NCI-H187 (cell line): ENCODE results near the gene KCNG1.
"Not testable (repeated sequence)": the region's sequence is repeated elsewhere in the genome, so short reads cannot be mapped to it uniquely, and the experiment has no call there.

Experiments used
- DNase-seq, 2 experiments: peaks; one replicate each; lab custom pipeline; 2025; lab: John Stamatoyannopoulos, UW

KCNG1 gene

DNA sequence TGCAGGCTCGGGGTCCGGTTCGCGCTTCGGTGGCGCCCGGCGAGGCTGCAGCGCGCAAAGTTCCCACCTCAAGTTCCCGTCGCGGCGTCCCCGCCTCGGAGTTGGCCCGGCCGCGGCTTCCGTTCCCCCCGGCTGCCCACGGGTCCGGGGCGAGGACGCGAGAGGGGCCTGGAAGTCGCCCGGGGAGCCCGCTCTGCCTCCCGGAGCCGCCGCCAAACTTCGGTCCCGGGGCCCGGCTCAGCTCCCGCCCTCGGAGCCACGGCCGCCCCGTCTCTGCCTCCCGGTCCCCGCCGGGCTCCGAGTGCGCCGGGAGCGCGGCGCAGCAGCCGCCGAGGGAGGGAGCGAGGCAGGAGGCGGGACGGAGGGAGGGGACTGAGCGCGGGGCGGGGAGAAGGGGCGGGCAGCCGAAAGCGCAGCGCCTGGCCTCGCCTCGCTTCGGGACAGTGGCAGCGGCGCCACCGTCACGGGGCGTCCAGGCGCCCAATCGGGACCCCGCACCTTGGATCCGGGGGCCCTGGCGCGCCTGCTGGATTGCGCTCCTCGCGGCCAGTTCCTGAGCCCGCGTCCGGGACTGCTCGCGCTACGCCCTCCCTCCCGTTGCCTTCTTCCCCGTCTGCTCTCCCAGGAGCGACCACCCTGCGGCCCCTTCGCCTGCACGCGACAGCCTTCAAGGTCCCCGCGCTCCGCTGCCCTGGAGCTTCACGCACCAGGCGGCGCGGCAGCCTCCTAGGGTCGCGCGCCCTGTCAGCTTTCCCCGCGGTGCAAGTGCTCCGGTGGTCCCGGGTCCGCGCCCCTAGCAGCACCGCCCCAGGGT lies at the start of gene KCNG1:
Gene KCNG1, minus strand, starts transcription at position 305 of the 814 bp plus-strand sequence. CDS start 12,769 bp downstream, outside the sequence.
- no peak for DNase-seq

GRCh38 chr20:51070621-51071020 lies 47.7 kb upstream of the KCNG1 start:
- DNase-seq, result no peak

DNA sequence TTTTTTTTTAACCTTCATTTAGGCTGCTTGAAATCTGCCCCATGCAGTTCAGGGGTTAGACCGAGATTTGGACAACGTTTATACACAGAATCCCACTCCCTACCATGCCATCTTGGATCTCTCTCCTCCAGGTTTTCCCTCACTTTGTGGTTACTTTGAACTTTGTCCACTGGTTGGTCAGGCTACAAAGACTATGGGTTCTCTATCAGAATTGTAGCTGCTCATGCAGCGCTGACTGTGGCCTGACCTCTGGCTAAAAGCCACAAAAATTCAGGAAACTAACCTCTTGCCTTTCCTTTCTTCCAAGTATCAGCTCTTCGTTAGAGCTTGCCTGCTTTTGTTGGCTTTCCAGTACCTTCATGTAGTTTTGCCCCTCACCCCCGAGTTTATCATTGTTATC lies 44.9 kb upstream of the KCNG1 start:
- DNase-seq, result no peak

DNA sequence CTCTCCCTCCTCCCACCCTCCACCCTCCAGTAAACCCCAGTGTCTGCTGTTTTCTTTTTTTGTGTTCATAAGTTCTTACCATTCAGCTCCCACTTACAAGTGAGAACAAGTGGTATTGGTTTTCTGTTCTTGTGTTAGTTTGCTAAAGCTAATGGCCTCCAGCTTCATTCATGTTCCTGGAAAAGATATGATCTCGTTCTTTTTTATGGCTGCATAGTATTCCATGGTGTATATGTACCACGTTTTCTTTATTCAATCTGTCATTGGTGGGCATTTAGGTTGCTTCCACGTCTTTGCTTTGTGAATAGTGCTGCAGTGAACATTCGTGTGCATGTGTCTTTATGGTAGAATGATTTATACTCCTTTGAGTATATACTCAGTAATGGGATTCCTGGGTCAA lies 42.7 kb upstream of the KCNG1 start:
- no peak for DNase-seq

DNA sequence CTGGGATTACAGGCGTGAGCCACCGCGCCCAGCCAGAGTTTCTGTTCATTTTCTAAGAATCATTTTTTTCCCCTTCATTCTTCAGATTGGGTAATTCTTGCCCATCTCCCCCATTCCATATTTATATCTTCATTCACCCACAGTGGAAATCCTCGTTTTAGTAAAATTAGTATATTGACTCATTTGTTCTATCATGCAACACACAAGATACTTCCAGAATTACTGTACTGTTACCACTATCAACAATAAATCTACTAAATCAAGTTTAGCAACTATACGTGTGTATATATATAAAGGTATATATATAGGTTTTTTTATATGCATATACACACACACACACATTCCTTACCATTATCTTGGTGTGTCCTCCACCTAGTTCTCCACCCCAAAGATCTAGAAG lies 41.2 kb upstream of the KCNG1 start:
- DNase-seq, result no peak

DNA sequence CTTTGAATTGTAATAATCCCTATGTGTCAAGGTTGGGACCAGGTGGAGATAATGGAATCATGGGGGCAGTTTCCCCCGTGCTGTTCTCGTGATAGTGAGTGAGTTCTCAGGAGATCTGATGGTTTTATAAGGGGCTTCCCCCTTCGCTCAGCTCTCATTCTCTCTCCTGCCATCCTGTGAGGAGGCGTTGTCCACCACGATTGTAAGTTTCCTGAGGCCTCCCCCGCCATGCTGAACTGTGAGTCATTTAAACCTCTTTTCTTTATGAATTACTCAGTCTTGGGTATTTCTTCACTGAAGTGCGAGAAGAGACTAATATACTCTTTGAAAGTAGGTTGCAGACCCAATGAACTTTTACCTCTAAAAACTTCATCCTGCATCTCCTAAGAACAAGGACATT lies 39.2 kb upstream of the KCNG1 start:
- DNase-seq, result no peak

DNA sequence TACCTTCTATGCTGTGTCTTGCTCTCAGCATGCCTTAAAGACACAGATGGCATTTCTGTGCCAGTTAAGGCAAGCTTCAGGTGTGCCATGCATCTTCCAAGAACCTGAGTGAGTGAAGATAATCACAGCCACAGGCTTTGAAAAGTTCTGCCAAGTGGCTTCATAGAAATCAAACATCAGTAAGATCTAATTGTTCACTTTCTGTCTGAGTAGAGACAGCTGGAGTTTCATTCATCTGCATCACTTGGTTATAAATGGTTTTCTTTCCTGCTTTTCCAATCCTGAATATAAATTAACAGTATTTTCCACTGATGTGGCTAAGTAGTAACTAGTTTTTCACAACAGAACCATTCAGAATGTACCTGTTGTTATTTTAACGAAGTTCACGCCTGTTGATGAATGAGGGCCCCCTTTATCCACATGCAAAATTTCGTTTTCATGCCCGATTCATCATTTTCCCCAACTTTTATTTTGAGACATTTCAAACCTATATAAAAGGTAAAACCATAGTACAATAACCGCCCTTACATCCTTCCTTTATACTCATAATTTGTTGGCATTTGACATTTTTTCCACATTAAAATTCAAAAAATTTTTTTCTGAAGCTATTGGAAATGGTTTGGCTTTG lies 38.6 kb upstream of the KCNG1 start:
- no peak for DNase-seq

GRCh38 chr20:51060301-51060700 lies 37.4 kb upstream of the KCNG1 start:
- DNase-seq, result no peak

GRCh38 chr20:51059862-51060261 lies 37.0 kb upstream of the KCNG1 start:
- DNase-seq, result no peak

- DNase-seq, result no peak
Measured at GRCh38 chr20:51058017-51058416, 35.1 kb upstream of the KCNG1 start.

GRCh38 chr20:51054233-51054632 lies 31.3 kb upstream of the KCNG1 start:
- no peak for DNase-seq

- no peak for DNase-seq
Measured at GRCh38 chr20:51050531-51051075, 27.7 kb upstream of the KCNG1 start.

- no peak for DNase-seq
Measured at GRCh38 chr20:51046021-51046985, 23.4 kb upstream of the KCNG1 start.

- DNase-seq, result not testable (repeated sequence)
Measured at GRCh38 chr20:51045492-51045891, 22.6 kb upstream of the KCNG1 start.

DNA sequence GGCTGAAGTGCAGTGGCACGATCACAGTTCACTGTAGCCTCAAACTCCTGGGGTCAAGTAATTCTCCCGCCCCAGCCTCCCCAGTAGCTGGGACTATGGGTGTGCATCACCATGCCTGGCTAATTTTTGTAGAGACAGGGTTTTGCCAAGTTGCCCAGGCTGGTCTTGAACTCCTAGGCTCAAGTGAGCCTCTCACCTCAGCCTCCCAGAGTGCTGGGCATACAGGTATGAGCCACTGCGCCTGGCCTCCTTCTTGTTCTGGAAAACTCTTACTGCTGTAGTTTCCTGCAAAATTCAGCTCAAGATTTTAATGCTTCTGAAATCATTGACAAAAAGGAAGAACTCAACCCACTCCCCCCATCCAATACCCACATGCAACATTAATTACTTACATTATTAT lies 21.9 kb upstream of the KCNG1 start:
- DNase-seq, result no peak

DNA sequence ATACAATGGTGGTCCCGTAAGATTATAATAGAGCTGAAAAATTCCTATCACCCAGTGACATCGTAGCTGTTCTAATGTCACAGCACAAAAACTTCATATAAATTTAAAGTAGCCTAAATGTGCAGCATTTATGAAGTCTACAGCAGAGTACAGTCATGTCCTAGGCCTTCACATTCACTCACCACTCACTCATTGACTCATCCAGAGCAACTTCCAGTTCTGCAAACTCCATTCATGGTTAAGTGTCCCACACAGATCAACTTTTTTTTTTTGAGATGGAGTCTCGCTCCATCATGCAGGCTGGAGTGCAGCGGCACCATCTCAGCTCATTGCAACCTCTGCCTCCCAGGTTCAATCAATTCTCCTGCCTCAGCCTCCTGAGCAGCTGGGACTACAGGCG lies 20.9 kb upstream of the KCNG1 start:
- DNase-seq, result no peak

- DNase-seq, result no peak
Measured at GRCh38 chr20:51042657-51043247, 19.8 kb upstream of the KCNG1 start.

- no peak for DNase-seq
Measured at GRCh38 chr20:51042064-51042463, 19.2 kb upstream of the KCNG1 start.

DNA sequence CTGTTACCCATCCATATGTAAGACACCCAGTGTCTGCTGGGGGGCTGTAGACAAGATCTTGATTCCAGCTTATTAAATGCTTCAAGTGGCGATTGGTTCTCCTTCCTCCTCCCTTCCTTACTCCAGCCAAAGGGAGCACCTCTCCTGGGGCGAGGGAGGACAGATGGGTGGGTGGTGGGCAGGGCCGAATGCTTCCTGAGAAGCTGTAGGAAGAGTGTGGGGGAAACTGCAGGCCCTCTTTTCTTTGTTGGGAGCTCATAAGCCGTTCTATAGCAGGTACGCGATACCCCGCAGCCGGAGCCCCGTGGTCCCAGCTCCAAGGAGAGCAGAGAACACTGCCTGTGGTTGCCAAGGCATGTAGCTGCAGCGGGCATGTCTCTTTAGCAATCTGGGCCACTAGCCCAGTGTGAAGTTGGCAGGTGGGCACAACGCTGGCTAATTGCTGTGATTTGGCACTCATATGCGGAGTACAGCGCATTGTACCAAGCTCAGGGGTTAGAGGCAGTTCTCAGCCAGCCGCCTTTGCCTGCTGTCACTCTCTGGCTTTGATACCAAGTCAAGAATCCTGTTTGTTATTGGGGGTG lies 14.7 kb upstream of the KCNG1 start:
- no peak for DNase-seq

GRCh38 chr20:51036827-51037531 lies 14.1 kb upstream of the KCNG1 start:
- no peak for DNase-seq

DNA sequence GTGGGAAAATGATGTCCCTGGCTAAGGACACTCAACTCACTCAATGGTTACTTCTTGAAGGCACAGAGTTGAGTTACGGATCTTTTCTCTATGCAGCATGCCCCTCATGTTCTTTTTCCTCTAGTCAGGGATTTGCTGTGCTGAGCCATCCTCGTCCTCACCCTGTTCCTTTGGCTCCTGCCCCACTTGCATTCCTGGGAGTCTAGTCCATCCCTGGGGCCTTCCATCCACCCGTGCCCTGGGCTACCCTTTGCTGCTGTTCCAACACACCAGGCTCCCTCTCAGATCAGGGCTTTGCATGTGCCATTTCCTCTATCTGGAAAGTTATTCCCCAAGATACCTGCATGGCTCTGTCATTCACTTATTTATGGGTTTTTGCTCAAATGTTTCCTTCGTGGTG lies 13.3 kb upstream of the KCNG1 start:
- no peak for DNase-seq
